ENCODE measurements around the gene NRIP1.

GRCh38 chr21:15053500-15053899, 11.3 kb downstream of the NRIP1 start:
- TF ChIP-seq POLR2A (IDR thresholded peaks at IDR 0.05): no peak
- no peak for TF ChIP-seq CTCF (IDR thresholded peaks at IDR 0.05)

Measured in tibial nerve (tissue), 3 donors.